ENCODE data around the gene SYCP2L. TPM values are rescaled to one million over a fixed set of nuclear protein-coding genes. Genes with fewer than 3 reads are reported as not detected.

Gene SYCP2L
- total and polyA plus RNA-seq, 10 of the 15 experiments (the other 5 are each of a cell fraction or from before 2014, with no cell fraction given) = 0.03 to 0.12 (median 0.04) TPM; not detected in 7

DNA sequence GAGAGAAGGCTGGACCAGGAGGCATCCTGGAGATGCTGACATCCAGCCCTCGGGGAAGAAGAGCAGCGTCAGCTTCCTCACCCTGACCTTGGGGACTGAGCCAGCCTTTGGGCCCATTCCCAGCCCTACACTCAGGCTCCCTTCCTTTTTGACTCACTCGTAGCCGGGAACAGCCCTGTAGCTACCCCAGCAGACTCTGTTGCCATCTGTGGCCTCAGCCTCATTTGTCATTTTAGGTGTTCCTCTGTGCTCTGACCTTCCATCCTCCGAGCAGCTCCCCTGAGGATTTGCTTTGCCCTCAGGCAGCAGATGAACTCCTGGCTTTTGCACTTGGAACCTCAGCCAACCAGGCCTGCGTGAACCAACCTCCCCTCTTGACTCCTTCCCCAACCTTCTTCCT, 89.7 kb downstream of the SYCP2L start:
- intact Hi-C loops (cut with micrococcal nuclease; ENCODE audit: unreplicated experiment) = no loop called here
- BruUV-seq (replicated peaks) = no TSS peak
- FAIRE-seq = no peak
- WGBS (ENCODE audit: insufficient coverage, insufficient replicate concordance, low lambda C conversion rate, missing lambda C conversion rate) = 69% methylated on average over 6 of the region's 6 CpGs
- no peaks in the 10 kb centered on the region for H3K36me3 ChIP-seq (ENCODE audit: control insufficient read depth in 2 of 2, insufficient read depth in 2 of 2, low read length in 1 of 2)
- ChIA-PET SMC1A (ENCODE audit: uncharacterized antibody, unreplicated experiment) (no interaction called here), POLR2A (no interaction called here), CTCF (no interaction called here), RAD21 (ENCODE audit: unreplicated experiment) (no interaction called here)
- no peaks in the 10 kb centered on the region for H3K4me1 ChIP-seq (ENCODE audit: control insufficient read depth, insufficient read depth, low read length)
- ATAC-seq = no peak
- H3K79me2 ChIP-seq (ENCODE audit: control insufficient read depth, insufficient read depth, low read length) = no peaks in the 10 kb centered on the region
- DNase-seq (ENCODE audit: low read depth, low spot score) = no peak
- H3K9me3 ChIP-seq (replicated peaks; ENCODE audit: control insufficient read depth, insufficient read depth, low read length) = no peaks in the 10 kb centered on the region
- H3K4me3 ChIP-seq = no peak overlapping the region
- H3K27me3 ChIP-seq (replicated peaks in 1 of 2; ENCODE audit: control insufficient read depth in 2 of 2, insufficient read depth in 2 of 2, low read length in 1 of 2) = no peaks in the 10 kb centered on the region
- H3K9ac ChIP-seq (ENCODE audit: control insufficient read depth, insufficient read depth, low read length) = no peak overlapping the region
- H4K20me1 ChIP-seq (ENCODE audit: control insufficient read depth, insufficient read depth) = no peaks in the 10 kb centered on the region
- H2AFZ ChIP-seq (ENCODE audit: control insufficient read depth, low read depth, low read length) = no peak overlapping the region
- in situ Hi-C loops (cut with MboI) = no loop called here
- no peak overlapping the region for H3K27ac ChIP-seq (ENCODE audit: control insufficient read depth, insufficient read depth)
- no peak overlapping the region for H3K4me2 ChIP-seq (ENCODE audit: control insufficient read depth, insufficient read depth)
- TF ChIP-seq CHD2 (IDR thresholded peaks at IDR 0.05; ENCODE audit: borderline replicate concordance, low read depth, low read length) = no peak
- no peak for TF ChIP-seq SPI1 (IDR thresholded peaks at IDR 0.05; ENCODE audit: borderline replicate concordance, insufficient read depth, low read depth, low read length)
- TF ChIP-seq CBX5 (IDR thresholded peaks at IDR 0.05; ENCODE audit: low read depth) = no peak
- no peak for TF ChIP-seq SREBF1 (IDR thresholded peaks at IDR 0.05; ENCODE audit: low read length)
- TF ChIP-seq, protein P1, sequence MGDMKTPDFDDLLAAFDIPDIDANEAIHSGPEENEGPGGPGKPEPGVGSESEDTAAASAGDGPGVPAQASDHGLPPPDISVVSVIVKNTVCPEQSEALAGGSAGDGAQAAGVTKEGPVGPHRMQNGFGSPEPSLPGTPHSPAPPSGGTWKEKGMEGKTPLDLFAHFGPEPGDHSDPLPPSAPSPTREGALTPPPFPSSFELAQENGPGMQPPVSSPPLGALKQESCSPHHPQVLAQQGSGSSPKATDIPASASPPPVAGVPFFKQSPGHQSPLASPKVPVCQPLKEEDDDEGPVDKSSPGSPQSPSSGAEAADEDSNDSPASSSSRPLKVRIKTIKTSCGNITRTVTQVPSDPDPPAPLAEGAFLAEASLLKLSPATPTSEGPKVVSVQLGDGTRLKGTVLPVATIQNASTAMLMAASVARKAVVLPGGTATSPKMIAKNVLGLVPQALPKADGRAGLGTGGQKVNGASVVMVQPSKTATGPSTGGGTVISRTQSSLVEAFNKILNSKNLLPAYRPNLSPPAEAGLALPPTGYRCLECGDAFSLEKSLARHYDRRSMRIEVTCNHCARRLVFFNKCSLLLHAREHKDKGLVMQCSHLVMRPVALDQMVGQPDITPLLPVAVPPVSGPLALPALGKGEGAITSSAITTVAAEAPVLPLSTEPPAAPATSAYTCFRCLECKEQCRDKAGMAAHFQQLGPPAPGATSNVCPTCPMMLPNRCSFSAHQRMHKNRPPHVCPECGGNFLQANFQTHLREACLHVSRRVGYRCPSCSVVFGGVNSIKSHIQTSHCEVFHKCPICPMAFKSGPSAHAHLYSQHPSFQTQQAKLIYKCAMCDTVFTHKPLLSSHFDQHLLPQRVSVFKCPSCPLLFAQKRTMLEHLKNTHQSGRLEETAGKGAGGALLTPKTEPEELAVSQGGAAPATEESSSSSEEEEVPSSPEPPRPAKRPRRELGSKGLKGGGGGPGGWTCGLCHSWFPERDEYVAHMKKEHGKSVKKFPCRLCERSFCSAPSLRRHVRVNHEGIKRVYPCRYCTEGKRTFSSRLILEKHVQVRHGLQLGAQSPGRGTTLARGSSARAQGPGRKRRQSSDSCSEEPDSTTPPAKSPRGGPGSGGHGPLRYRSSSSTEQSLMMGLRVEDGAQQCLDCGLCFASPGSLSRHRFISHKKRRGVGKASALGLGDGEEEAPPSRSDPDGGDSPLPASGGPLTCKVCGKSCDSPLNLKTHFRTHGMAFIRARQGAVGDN (IDR thresholded peaks at IDR 0.05) = no peak
- TF ChIP-seq LARP7 (IDR thresholded peaks at IDR 0.05) = no peak
- no peak for TF ChIP-seq CEBPZ (IDR thresholded peaks at IDR 0.05; ENCODE audit: low read depth, low read length)
- TF ChIP-seq, protein P2, sequence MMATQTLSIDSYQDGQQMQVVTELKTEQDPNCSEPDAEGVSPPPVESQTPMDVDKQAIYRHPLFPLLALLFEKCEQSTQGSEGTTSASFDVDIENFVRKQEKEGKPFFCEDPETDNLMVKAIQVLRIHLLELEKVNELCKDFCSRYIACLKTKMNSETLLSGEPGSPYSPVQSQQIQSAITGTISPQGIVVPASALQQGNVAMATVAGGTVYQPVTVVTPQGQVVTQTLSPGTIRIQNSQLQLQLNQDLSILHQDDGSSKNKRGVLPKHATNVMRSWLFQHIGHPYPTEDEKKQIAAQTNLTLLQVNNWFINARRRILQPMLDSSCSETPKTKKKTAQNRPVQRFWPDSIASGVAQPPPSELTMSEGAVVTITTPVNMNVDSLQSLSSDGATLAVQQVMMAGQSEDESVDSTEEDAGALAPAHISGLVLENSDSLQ (IDR thresholded peaks at IDR 0.05) = no peak
- no peak for TF ChIP-seq ZZZ3 (IDR thresholded peaks at IDR 0.05; ENCODE audit: control insufficient read depth, insufficient read length, low read depth)
- TF ChIP-seq ZBTB4 (CRISPR knock-in tag; IDR thresholded peaks at IDR 0.05) = no peak
- TF ChIP-seq CHD4 (IDR thresholded peaks at IDR 0.05) = no peak
- TF ChIP-seq TCF3 (IDR thresholded peaks at IDR 0.05; ENCODE audit: borderline replicate concordance, insufficient read depth, low read depth, low read length) = no peak
- TF ChIP-seq RELA (IDR thresholded peaks at IDR 0.05; ENCODE audit: borderline replicate concordance, partially characterized antibody) = no peak
- no peak for TF ChIP-seq POU2F2 (IDR thresholded peaks at IDR 0.05; ENCODE audit: borderline replicate concordance, low read depth, low read length)

All from GM12878 (cell line).